ENCODE measurements around the gene QSOX2.

- TF ChIP-seq POLR2A (IDR thresholded peaks at IDR 0.05; ENCODE audit: low read length) (no peak), NR3C1 (IDR thresholded peaks at IDR 0.05) (no peak), TP53 (CRISPR knock-in tag; IDR thresholded peaks at IDR 0.05) (no peak)
Measured at GRCh38 chr9:136294437-136294836, 48.8 kb upstream of the QSOX2 start.
